A549 (cell line): ENCODE measurements around the gene VPS26A. TPM values are rescaled to one million over a fixed set of nuclear protein-coding genes. Genes with fewer than 3 reads are reported as not detected.

Experiments
- ATAC-seq, 2 experiments: fragments of 200-7000 bp in 1 of 2; fragments of >200 bp in 1 of 2; cut with Nextera tagmentation in 1 of 2; cut with Tn5 transposase in 1 of 2; 3 replicates each; pipeline versions ENCODE4 v1.8.0 to v1.9.1; 2018 to 2020; ENCODE audit warnings: mild to moderate bottlenecking in 1 of 2, moderate library complexity in 1 of 2
- CTCF ChIA-PET: fragments of 300-600 bp; sonication (Branson Sonifier 250); formaldehyde crosslinking; extraction: SDS; loops from one replicate; lab custom pipeline; 2021; ENCODE audit warnings: antibody characterized with exemption, inconsistent platforms; lab: Yijun Ruan, JAX
- POLR2A ChIA-PET: fragments of 350-600 bp; formaldehyde crosslinking; extraction: SDS; loops from one replicate; lab custom pipeline; 2021; ENCODE audit warnings: antibody characterized with exemption, inconsistent platforms; lab: Yijun Ruan, JAX
- DNase-seq, 2 experiments: peaks; one replicate each; pipeline versions ENCODE4 v3.0.0 to v3.0.0-alpha.2; 2011 to 2016; ENCODE audit warnings: low read depth in 1 of 2, low spot score in 1 of 2
- FAIRE-seq: peaks from 2 replicates; lab custom pipeline; 2011; peaks lifted over from hg19 to GRCh38; lab: Jason Lieb, UNC
- H3K27ac ChIP-seq, 2 experiments: fragments of >200 bp; sonication (Bioruptor Twin); formaldehyde crosslinking; 3 replicates each; pipeline ENCODE4 v1.5.1; 2016 to 2017
- H3K4me1 ChIP-seq: fragments of >200 bp; sonication (Bioruptor Twin); formaldehyde crosslinking; 3 replicates; pipeline ENCODE4 v1.6.1; 2016
- H3K4me2 ChIP-seq: fragments of >200 bp; sonication (Bioruptor Twin); formaldehyde crosslinking; 3 replicates; pipeline ENCODE4 v1.6.1; 2016
- H3K4me3 ChIP-seq: fragments of >200 bp; sonication (Bioruptor Twin); formaldehyde crosslinking; 3 replicates; pipeline ENCODE4 v1.5.1; 2016
- H3K9me3 ChIP-seq: fragments of >200 bp; sonication (Bioruptor Twin); formaldehyde crosslinking; 3 replicates; pipeline ENCODE4 v1.6.1; 2016
- CBX2 ChIP-seq: fragments of 200-600 bp; sonication (generic); IDR thresholded peaks from 2 replicates; pipeline ENCODE4 v1.6.1; 2016; ENCODE audit warnings: low read depth, mild to moderate bottlenecking, borderline replicate concordance
- CBX8 ChIP-seq: fragments of 200-600 bp; sonication (generic); IDR thresholded peaks from 2 replicates; pipeline ENCODE4 v1.6.1; 2016
- CEBPB ChIP-seq, 2 experiments: fragments of >200 bp in 1 of 2; sonication (Bioruptor Twin) in 1 of 2; formaldehyde crosslinking in 1 of 2; IDR thresholded peaks; 2 replicates each; pipeline ENCODE4 v1.6.1; 2012 to 2016
- CHD2 ChIP-seq: fragments of 150-350 bp; IDR thresholded peaks from 2 replicates; pipeline ENCODE4 v1.6.1; 2014; ENCODE audit warnings: low read length; ENCODE audit not compliant: partially characterized antibody
- CHD4 ChIP-seq: fragments of 200-600 bp; sonication (generic); IDR thresholded peaks from 2 replicates; pipeline ENCODE4 v1.6.1; 2016; ENCODE audit warnings: antibody characterized with exemption, mild to moderate bottlenecking, borderline replicate concordance
- EHF ChIP-seq: fragments of 250-450 bp; sonication (Bioruptor Pico); IDR thresholded peaks from 2 replicates; pipeline ENCODE4 v1.5.0; 2020; ENCODE audit warnings: mild to moderate bottlenecking
- HEYL ChIP-seq: fragments of 250-450 bp; sonication (Bioruptor Pico); IDR thresholded peaks from 2 replicates; pipeline ENCODE4 v1.8.0; 2021; ENCODE audit warnings: mild to moderate bottlenecking, moderate library complexity
- JUN ChIP-seq, 2 experiments: fragments of >200 bp; sonication (Bioruptor Twin); formaldehyde crosslinking; IDR thresholded peaks; 2 replicates in 1 of 2; 3 replicates in 1 of 2; pipeline ENCODE4 v1.6.1; 2016 to 2017
- JUNB ChIP-seq: fragments of >200 bp; sonication (Bioruptor Twin); formaldehyde crosslinking; IDR thresholded peaks from 2 replicates; pipeline ENCODE4 v1.6.1; 2016
- MAFK ChIP-seq: fragments of 450-650 bp; IDR thresholded peaks from 2 replicates; pipeline ENCODE4 v1.6.1; 2014; ENCODE audit not compliant: partially characterized antibody
- MAZ ChIP-seq: fragments of 150-350 bp; IDR thresholded peaks from 2 replicates; pipeline ENCODE4 v1.6.1; 2014; ENCODE audit warnings: antibody characterized with exemption, low read depth, low read length, borderline replicate concordance
- NPAS2 ChIP-seq: fragments of 250-450 bp; sonication (Bioruptor Pico); IDR thresholded peaks from 2 replicates; pipeline ENCODE4 v1.8.0; 2022; ENCODE audit warnings: mild to moderate bottlenecking, moderate library complexity, borderline replicate concordance
- POLR2A ChIP-seq: IDR thresholded peaks from 2 replicates; pipeline ENCODE4 v1.6.1; 2012; ENCODE audit warnings: mild to moderate bottlenecking, low read length
- POLR2AphosphoS2 ChIP-seq: conservative IDR thresholded peaks from 2 replicates; pipeline ENCODE4 v1.6.1; 2012; ENCODE audit warnings: low read length, improper control_type of control experiment, inconsistent platforms
- RNF2 ChIP-seq: fragments of 200-600 bp; sonication (generic); IDR thresholded peaks from 2 replicates; pipeline ENCODE4 v1.6.1; 2016; ENCODE audit warnings: low read depth, mild to moderate bottlenecking, antibody characterized with exemption, moderate library complexity, borderline replicate concordance
- SREBF2 ChIP-seq: fragments of 450-650 bp; IDR thresholded peaks from 2 replicates; pipeline ENCODE4 v1.6.1; 2014; ENCODE audit warnings: mild to moderate bottlenecking, moderate library complexity
- ZFP36 ChIP-seq: fragments of 450-650 bp; IDR thresholded peaks from 2 replicates; pipeline ENCODE4 v1.6.1; 2014; ENCODE audit warnings: borderline replicate concordance; ENCODE audit not compliant: partially characterized antibody
- WGBS: methylation state at CpG from one replicate; pipeline ENCODE4 v1.1.6; 2017; ENCODE audit errors: missing lambda C conversion rate; 5-methylcytosine and 5-hydroxymethylcytosine counted together
- polyA plus RNA-seq, 4 experiments: library from polyadenylated mRNA; depleted of rRNA in 3 of 4; stranded (reverse); fragments of >200 nt; fragmentation: RNase III in 1 of 4; extraction: RNeasy Plus Mini Kit Qiagen cat#74134 plus additional on column Dnase treatment in 1 of 4; gene quantifications; 2 replicates in 3 of 4; 3 replicates in 1 of 4; pipeline ENCODE4 v1.2.3, GENCODE V29; 2011 to 2017
- TF ChIP-seq, protein P1 (sequence below): fragments of 150-350 bp; IDR thresholded peaks from 2 replicates; pipeline ENCODE4 v1.6.1; 2014; ENCODE audit warnings: low read depth, mild to moderate bottlenecking, low read length
- TF ChIP-seq, protein P2 (sequence below): IDR thresholded peaks from 2 replicates; pipeline ENCODE4 v1.6.1; 2012
- TF ChIP-seq, protein P3 (sequence below): fragments of >200 bp; sonication (Bioruptor Twin); formaldehyde crosslinking; IDR thresholded peaks from 3 replicates; pipeline ENCODE4 v1.5.1; 2016
- TF ChIP-seq, protein P4 (sequence below): fragments of >200 bp; sonication (Bioruptor Twin); formaldehyde crosslinking; IDR thresholded peaks from 2 replicates; pipeline ENCODE4 v1.6.1; 2016
- TF ChIP-seq, protein P5 (sequence below): IDR thresholded peaks from 2 replicates; pipeline ENCODE4 v1.6.1; 2012

VPS26A gene
- polyA plus RNA-seq, 2 of the 4 experiments (the other 2 are of a cell fraction), result 52.6 to 62.6 TPM

DNA sequence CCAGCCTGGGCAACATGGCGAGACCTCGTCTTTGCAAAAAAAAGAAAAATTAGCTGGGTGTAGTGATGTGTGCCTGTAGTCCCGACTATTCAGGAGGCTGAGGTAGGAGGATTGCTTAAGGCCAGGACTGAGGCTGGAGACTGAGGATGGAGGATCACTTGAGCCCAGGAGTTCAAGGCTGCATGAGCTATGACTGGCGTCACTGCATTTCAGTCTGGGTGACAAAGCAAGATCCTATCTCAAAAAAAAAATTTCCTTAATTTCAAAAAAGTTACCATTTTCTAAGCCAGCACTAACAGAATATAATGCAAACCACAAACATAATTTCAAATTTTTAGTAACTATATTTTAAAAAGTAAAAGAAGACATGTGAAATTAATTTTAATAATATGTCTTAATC is 49.4 kb upstream of the VPS26A start:
- POLR2A ChIA-PET, result no interaction called here
- DNase-seq (no peak), FAIRE-seq (no peak), ATAC-seq (no peak)
- Histone ChIP-seq H3K9me3 (no peaks in the 10 kb centered on the region), H3K4me3 (no peak overlapping the region), H3K27ac (no peak overlapping the region), H3K4me1 (no peaks in the 10 kb centered on the region)
- CTCF ChIA-PET, result interaction anchor here (0.6 to 2.4 kb wide), 3 partner anchors 9 to 70 kb away, joined by 3 to 9 read pairs (median 3); no protein-coding TSS in a partner anchor
- TF ChIP-seq ZFP36 (no peak), EHF (CRISPR knock-in tag) (no peak), NPAS2 (CRISPR knock-in tag) (no peak), CBX2 (no peak), HEYL (CRISPR knock-in tag) (no peak), CBX8 (no peak)
- TF ChIP-seq, protein P1, sequence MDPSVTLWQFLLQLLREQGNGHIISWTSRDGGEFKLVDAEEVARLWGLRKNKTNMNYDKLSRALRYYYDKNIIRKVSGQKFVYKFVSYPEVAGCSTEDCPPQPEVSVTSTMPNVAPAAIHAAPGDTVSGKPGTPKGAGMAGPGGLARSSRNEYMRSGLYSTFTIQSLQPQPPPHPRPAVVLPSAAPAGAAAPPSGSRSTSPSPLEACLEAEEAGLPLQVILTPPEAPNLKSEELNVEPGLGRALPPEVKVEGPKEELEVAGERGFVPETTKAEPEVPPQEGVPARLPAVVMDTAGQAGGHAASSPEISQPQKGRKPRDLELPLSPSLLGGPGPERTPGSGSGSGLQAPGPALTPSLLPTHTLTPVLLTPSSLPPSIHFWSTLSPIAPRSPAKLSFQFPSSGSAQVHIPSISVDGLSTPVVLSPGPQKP, result no peak
- TF ChIP-seq, protein P2, sequence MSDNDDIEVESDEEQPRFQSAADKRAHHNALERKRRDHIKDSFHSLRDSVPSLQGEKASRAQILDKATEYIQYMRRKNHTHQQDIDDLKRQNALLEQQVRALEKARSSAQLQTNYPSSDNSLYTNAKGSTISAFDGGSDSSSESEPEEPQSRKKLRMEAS, result no peak
- TF ChIP-seq, all 56 proteins: peak for 0
- no peak overlapping the region for H3K4me2 ChIP-seq
- WGBS, result 78% methylated on average over 4 of the region's 4 CpGs

DNA sequence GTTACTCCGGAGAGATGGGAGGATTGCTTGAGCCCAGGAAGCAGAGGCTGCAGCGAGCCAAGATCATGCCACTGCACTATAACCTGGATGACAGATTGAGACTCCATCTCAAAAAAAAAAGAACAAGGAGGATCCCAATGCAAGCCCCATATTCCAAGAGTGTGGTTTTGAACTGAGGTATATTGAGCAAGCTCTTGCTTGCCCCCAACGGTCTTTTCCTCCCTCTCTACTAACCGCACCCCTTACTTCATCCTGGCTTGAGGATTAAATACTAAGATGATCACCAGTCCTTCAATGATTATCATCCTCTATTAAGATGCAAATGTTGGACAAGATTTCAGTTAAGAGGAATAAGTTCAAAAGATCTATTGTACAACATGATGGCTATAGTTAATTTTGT is 48.5 kb upstream of the VPS26A start:
- H3K4me3 ChIP-seq, result no peak overlapping the region
- WGBS, result 64% methylated on average over 4 of the region's 4 CpGs
- TF ChIP-seq CEBPB (IDR thresholded peaks at IDR 0.05), result no peak
- no peak for TF ChIP-seq ZFP36
- TF ChIP-seq, protein P3, sequence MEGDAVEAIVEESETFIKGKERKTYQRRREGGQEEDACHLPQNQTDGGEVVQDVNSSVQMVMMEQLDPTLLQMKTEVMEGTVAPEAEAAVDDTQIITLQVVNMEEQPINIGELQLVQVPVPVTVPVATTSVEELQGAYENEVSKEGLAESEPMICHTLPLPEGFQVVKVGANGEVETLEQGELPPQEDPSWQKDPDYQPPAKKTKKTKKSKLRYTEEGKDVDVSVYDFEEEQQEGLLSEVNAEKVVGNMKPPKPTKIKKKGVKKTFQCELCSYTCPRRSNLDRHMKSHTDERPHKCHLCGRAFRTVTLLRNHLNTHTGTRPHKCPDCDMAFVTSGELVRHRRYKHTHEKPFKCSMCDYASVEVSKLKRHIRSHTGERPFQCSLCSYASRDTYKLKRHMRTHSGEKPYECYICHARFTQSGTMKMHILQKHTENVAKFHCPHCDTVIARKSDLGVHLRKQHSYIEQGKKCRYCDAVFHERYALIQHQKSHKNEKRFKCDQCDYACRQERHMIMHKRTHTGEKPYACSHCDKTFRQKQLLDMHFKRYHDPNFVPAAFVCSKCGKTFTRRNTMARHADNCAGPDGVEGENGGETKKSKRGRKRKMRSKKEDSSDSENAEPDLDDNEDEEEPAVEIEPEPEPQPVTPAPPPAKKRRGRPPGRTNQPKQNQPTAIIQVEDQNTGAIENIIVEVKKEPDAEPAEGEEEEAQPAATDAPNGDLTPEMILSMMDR, result no peak
- ATAC-seq (no peak), FAIRE-seq (no peak), DNase-seq (no peak)
- no peaks in the 10 kb centered on the region for H3K4me1 ChIP-seq
- H3K4me2 ChIP-seq, result no peak overlapping the region
- no peak overlapping the region for H3K27ac ChIP-seq
- ChIA-PET POLR2A (interaction anchor here (0.6 kb wide), 1 partner anchor 12 kb away, joined by 7 read pairs; no protein-coding TSS in a partner anchor), CTCF (interaction anchor here (2.3 to 2.4 kb wide), 2 partner anchors 10 to 18 kb away, joined by 5 to 9 read pairs; no protein-coding TSS in a partner anchor)
- H3K9me3 ChIP-seq, result no peaks in the 10 kb centered on the region

DNA sequence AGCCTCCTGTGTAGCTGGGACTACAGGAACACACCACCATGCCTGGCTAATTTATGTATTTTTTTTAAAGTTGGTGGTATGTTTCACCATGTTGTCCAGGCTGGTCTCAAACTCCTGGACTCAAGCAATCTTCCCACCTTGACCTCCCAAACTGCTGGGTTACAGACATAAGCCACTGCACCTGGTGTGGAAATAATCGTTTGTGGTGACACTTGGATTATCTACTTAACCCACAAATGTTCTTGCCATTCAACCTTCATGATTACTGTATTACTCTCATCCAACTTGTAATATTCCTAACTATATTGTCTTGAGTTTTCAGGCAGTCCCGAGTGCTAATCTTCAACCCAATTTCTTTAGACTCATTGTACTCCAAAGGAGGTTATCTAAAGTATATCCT is 45.7 kb upstream of the VPS26A start:
- H3K4me3 ChIP-seq, result no peak overlapping the region
- no peak overlapping the region for H3K27ac ChIP-seq
- no peaks in the 10 kb centered on the region for H3K9me3 ChIP-seq
- CTCF ChIA-PET, result no interaction called here
- TF ChIP-seq RNF2 (no peak), MAFK (no peak), MAZ (no peak), CBX2 (no peak), POLR2AphosphoS2 (no peak), SREBF2 (no peak), CHD2 (no peak), JUN (IDR thresholded peaks at IDR 0.05) (no peak), JUNB (no peak), POLR2A (no peak), CHD4 (no peak)
- TF ChIP-seq, protein P4, sequence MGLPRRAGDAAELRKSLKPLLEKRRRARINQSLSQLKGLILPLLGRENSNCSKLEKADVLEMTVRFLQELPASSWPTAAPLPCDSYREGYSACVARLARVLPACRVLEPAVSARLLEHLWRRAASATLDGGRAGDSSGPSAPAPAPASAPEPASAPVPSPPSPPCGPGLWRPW, result no peak
- TF ChIP-seq, protein P2, result no peak
- TF ChIP-seq, protein P5, sequence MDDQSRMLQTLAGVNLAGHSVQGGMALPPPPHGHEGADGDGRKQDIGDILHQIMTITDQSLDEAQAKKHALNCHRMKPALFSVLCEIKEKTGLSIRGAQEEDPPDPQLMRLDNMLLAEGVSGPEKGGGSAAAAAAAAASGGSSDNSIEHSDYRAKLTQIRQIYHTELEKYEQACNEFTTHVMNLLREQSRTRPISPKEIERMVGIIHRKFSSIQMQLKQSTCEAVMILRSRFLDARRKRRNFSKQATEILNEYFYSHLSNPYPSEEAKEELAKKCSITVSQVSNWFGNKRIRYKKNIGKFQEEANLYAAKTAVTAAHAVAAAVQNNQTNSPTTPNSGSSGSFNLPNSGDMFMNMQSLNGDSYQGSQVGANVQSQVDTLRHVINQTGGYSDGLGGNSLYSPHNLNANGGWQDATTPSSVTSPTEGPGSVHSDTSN, result no peak
- TF ChIP-seq, protein P1, result no peak
- TF ChIP-seq, protein P3, result no peak
- H3K4me1 ChIP-seq, result no peaks in the 10 kb centered on the region
- FAIRE-seq (no peak), DNase-seq (no peak), ATAC-seq (no peak)
- H3K4me2 ChIP-seq, result no peak overlapping the region
- POLR2A ChIA-PET, result no interaction called here
- WGBS, result 70% methylated on average over 2 of the region's 2 CpGs
